ENCODE measurements around the gene INS.
A peak's percentile ranks its signal among the peaks of the same experiment; 100 is the strongest.
"Not testable (repeated sequence)": the region's sequence is repeated elsewhere in the genome, so short reads cannot be mapped to it uniquely, and the experiment has no call there.

Gene INS

DNA sequence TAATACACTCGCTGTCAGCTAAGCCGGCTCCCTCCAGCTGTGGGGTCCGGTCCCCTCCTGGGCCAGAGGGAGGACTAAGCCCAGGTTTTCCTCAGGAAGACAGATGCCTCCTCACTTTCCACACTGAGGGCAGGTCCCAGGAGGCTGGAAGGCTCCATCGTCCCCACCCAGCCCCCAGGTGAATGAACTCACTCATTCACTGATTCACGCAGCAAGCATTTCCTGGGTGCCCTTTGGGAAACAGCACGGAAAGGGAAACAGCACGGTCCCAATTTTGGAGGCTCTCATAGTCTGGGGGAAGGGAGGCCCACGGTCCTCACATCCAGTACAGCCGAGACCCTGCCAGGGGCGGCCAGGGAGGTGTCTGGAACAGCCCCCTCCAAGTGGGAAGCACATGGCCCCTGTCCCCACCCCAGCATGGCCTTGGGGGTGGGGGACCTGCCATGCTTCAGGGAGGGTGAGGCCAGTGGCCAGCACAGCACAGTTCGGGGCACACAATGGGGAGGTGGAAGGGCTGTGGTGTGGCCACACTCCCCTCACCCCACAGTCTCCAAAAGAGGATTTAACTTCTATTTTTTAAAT lies 19.9 kb upstream of the INS start:
- no peak for DNase-seq

DNA sequence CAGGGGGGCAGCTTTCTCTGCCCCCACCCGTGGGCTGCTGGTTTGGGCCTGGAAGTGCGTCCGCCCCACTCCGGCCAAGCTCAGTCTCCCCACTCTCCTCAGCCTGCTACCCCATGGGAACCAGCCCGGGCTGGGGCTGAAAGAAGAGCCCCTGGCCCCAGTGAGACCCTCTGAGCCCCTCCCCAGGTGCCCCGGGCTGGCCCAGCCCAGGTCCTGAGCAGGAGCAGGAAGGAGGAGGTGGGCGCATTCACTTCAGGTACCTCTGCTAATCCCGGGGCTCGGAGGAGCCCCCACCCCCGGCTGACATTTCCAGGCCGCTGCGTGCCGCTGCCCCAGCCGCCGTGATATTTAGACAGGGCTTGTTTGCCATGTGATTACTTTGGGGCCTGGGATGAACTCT lies 19.3 kb upstream of the INS start:
- no peak for DNase-seq

DNA sequence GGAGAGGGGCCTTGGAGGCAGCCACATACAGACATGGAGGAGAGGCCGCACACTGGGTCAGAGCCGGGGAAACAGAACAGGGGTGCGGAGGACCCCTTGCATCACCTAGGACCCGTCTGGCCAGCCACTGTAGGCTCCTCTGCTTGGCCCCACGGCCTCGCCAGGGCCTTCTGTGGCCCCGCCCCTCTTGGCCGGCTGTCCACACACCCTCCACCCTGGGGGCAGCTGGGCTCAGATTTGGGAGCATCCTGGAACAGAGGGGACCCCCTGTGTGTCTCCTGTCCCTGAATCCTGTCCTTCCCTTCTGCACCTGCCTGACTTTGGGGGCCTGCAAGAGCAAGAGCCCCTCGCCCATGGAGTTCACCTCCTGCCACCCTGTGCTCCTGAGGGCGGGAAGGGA lies 18.5 kb upstream of the INS start:
- no peak for DNase-seq

DNA sequence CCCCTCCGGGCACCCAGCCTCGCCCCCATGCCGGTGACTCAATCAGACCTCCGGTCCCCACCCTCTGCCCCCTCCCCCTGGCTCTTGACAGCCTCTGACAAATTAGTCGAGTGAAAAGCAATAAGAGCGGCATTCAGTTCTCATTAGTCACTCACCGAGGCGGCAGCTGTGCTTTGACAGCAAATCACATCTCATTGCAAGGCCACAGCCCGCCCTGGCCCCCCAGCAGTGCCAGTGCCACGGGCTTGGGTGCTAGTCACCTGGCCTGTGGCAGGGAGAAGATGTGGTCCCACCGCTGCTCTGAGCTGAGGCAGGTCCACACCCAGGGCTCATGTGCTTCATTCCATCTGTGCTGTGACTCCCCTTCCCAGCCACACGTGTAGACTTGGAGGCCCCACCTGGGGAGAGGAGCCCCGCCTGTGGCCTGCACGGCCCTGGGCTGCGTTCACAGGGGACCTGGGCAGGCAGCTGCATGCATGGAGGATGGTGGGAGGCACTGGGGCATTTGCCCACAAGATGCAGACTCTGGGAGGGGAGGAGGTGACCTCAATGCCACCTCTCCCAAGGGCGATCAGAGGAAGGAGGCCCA lies 18.0 kb upstream of the INS start:
- no peak for DNase-seq

DNA sequence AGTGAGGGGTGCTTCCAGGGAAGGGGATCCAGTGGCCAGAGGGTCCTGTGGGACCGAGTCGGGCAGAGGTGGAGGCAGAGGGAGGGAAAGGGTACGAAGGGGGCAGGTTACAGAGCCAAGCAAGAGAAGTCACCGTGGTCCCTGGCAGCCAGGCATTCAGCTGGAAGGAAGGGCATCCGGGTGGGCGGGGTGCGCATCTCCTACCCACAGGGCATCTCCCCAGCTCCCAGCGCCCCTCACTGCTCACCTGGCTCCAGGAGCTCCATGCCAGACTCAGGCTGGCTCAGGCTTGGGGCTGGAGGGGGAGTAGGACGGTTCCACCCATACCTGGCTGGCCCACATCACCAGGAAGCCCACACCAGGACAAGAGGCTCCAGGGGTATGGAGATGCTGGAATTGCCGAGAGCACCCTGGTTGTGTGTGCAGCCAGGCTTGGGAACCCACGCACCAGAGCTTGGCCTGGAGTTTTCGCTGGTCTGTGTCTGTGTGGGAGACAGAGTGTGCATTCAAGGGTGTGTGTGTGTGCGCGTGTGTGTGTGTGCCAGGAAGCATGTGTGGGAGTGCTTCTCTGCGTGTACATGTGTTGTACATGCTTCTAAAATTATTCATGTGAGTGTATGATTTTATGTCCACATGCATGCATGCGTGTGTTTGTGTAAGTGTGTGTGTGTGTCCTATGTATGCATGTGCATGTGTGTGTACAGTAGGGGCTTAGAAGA lies 17.2 kb upstream of the INS start:
- DNase-seq, result not testable (repeated sequence)

DNA sequence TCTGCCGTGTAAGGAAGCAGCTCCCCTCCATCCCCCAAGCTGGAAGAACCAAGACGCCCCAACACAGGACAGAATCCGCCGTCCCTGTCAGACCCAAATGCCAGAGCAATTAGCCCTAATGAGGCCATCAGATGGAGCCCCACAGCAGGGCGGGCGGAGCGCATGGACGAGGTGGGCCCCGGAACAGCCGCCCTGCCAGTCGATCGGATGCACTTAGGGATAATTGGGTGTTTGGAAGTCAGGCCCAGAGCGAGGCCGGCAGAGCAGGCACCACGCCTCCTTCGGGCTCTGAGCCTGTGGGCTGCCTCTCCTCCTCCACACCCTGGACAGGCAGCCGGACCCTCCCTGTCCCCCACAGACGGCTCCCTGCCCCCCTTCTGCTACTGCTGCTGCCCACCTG lies 16.1 kb upstream of the INS start:
- DNase-seq, result no peak

DNA sequence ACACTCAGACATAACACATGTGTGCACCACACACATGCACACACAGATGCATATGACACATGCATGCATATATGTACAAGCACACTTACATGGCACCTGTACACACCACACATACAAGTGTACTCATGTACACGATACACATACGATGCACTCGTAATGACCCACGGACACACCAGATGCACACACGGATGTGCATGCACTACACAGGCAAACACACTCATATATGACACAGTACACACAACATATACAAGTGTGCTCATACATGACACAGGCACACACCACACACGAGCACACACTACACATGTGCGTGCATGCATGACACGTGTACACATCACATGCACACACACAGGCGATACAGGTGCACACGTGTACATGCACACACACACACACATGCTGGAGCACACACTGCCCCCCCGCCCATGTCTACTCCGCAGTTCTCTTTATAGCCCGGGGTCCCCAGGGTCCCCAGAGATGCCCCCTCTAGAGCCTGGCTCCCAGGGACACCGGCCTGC lies 15.4 kb upstream of the INS start:
- DNase-seq, result no peak

DNA sequence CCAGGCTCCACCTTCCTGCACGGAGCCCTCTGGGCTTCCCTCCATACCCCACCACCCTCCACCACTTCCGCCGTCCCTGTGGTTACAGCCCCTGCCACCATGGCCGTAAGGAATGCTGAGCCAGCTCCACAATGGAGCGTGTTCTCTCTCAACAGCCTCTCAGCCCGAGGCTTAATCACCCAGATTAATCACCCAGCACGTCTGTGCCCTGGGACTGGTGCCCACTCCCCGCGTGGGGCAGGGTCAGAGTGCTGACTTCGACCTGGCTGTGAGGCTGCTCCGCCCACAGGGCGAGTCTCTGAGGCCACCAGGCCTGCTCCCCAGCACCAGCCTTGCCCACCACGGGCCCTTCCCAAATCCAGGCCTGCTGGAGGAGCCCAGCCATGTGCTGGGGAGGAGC lies 14.7 kb upstream of the INS start:
- DNase-seq, result no peak

DNA sequence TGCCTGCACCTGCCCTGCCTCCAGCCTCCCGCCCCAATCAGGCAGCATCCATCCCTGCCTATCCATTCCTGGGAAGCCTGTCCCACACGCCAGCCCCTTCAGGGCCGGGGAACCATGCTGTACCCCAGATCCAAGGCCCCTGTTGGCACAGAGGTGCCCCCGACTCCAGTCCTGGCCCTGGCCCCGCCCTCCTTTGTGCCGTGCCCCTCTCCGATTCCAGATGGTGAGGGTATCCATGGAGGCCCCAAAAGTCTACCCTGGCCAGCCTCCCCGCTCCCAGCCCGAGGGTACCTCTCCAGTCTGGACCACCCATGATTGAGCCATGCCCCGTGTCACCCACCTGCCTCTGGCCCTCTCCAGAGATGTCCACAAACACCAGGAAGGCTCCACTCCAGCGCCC lies 13.4 kb upstream of the INS start:
- DNase-seq, result no peak

DNA sequence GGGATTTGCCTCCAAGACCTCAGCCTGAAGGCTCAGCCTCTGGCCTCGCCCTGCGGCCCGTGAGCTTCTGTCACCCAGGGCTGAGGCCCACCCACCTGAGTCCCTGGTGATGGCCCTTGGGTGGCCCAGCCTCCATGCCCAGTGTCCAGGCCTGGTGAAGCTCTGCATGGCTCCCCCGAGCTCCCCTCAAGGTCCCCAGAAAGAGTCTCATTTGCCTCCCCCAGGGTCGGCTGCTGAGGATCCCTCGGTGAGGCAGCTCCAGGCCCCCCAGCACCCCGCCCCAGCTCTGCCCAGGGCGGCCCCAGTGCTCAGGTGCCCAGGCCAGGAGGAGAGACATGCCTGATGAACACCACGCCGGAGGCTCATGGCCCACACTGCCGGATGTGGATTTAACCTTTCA lies 12.8 kb upstream of the INS start:
- DNase-seq, result no peak

DNA sequence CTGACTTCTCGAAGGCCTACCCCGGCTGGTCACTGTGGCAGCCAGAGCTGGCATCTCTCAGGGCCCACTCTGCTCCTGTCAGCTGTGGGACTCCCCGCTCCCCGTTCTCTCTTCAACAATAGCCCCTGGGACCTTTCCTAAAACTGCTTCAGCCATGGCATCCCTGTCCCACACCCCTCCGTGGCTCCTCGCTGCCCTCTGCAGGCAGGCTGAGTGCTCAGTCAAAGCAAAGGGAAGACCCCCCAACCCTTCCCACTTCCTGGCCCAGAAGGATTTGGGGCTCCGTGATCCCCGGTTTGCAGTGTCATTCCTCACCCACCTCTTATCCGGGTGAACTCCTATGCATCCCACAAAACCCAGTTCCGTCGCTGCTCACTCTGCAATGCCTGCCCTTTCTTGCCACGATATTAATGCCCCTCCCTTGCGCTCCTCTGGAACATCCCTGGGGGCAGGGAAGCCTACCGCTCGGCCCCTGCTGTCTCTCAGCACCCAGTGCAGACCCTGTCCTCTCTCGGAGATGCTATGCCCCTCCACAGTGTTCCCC lies 12.2 kb upstream of the INS start:
- DNase-seq, result peak; percentile 39

DNA sequence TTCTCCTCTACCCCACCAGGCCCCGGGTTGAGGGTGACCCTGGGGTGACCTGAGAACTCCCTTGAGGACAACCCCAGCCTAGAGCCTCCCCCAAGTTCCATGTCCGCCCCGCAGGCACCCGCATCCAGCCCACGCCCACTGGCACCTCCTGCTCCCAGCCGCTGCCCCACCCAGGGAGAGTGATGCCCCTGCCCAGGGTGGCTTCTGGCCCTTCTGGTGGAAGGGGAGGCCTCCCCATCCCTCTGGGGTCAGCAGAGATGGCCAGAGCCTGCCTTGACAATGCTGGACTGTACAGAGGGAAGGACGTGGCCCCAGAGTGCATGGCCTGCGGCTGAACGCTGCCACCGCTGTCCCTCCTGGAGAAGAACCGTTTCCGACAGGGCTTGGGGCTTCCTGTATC lies 11.7 kb upstream of the INS start:
- no peak for DNase-seq

DNA sequence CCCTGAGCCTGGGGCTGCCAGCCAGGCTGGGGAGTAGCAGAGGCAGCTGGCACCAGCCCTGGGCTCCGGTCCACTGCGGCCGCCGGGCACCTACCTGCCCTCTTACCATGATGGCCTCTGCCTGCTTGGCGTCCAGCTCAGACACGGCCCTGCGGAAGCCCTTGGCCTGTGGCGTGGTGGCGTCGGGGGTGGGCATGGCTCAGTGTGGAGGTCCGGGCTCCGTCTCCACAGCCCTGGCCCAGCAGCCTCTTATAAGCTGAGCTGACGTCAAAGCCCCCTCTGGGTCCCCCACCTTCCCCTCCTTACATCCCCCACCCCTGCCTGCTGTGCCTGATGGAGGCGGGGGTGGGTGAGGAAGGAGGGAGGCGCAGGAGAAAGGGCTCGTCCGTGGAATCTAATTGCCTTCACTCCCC lies 10.6 kb upstream of the INS start, which contains the start of gene TH:
Gene TH (minus strand): TSS at position 225 of the 413 bp plus-strand sequence. CDS start 29 bp downstream, at position 196.
- no peak for DNase-seq

DNA sequence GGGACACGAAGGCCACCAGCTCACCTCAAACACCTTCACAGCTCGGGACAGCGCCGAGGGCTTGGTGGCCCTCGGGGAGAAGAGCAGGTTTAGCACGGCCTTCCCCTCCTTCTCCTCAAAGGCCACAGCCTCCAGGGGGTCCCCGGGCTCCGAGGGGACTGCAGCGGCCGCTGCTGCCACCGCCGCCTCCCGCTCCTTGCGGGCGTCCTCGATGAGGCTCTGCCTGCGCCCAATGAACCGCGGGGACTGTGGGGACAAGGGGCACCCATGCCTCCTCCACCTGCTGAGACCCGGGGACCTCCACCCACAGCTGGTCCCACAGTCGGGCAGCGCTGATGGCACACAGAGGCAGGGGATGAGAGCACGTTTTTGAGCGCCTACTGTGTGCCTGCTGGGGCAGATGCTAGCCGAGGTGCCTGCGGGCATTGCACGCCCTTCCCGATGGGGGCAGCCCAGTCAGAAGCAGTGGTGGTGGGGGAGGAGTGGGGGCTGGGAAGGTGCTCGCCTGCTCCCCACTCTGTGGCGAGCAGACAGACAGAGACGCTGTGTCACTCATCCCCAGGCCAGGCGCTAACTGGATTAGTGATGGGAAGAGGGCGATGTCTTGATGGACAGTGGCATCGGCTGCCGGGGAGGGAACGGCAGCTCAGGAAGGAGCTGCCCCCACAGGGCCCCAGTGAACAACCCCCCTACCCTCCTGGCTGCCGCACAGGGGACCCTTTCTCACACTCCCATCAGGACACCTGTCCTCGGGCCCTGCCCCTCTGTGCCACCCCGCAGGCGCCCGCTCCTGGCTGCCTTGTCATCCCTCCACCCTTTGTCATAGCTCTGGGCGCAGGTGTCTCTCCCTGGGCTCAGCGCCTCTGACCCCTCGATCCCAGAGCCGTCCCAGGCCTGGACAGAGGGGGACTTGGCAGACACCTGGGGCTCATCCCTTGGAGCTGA lies 8.9 kb upstream of the INS start:
- DNase-seq, result no peak

DNA sequence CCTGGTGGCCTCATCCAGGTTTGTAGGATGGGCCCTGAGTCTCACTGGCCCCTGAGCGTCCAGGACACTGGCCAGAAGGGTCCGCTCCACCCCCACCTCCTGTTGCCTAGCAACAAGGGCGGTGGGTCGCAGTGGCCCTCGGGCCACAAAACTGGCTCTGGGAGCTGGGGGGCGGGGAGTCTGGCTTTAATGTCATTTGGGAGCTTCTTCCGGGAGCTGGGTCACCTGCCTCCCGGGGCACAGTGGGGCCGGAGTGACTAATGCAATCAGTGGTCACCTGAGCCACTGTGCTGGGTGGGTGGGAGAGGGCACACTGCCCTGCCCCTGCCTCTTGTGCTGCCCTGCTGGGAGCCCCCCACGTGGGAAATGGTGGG lies 8.0 kb upstream of the INS start:
- DNase-seq, result no peak

DNA sequence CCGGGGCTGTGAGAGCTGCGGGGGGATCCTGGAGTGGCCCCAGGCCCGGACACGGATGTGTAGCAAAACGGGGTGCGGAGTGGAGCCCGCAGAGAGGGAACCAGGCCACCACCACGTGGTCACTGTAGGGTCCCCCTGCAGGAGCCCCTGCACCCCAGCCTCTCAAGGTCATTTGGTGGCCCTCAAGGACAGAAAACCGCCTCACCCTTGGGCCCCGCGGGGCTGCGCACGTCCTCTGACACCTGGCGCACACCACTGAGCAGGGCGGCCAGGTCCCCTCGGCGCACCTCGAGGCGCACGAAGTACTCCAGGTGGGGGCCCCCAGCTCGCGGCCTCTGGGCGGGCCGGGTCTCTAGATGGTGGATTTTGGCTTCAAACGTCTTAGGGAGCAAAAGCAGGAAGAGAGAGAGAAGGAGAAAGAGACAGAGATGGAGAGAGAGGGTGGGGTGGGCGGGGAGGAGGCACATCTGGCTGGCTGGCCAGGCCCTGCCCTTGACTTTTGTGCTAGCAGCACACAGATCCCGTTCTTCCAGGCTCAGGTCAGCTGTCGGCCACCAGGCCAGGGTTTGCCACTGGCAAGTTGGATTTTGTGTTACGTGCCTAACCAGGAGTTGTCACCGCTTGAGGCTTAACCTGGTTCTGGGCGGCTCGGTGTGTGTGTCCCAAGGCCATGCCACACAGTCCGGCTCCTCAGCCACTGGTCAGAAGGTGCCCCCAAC lies 7.4 kb upstream of the INS start:
- DNase-seq, result no peak

DNA sequence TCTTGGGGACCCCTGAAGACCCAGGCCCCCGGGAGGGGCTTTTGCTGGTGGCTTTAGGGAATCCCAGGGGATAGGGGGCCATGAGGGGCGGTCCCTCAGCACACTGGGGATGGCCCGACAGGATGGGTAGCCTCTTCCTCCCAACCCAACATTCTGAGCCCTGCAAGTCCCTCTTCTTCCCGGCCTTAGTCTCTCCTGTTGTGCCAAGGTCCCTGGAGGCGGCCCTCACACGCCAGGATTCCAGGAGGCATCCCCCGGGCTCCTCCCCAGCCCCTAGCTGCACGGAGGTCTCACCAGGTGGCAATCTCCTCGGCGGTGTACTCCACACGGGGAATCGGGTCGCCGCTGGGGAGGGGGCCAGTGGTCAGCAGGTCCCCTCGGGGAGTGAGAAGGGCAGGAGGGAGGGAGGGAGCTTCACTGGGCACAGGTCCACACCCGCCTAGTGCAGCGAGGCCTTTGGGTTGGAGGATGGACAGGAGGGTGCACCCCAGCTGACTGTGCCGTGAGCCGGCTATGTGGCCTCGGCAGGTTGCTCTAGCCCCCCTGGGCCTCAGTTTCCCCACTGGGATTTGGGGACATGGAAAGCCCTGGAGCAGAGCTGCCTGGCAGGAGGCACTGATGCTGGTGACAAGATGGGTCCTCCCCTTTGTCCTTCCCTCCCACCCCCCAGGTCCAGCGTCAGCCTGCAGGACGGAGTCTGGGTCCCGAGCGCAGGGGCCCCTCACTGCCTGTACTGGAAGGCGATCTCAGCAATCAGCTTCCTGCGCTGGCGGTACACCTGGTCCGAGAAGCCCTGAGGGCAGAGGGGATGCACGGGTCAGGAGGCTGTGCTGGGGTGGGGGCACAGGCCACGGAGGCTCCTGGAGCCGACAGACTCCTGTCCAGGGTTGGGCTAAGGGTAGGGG lies 6.4 kb upstream of the INS start:
- DNase-seq, result no peak

DNA sequence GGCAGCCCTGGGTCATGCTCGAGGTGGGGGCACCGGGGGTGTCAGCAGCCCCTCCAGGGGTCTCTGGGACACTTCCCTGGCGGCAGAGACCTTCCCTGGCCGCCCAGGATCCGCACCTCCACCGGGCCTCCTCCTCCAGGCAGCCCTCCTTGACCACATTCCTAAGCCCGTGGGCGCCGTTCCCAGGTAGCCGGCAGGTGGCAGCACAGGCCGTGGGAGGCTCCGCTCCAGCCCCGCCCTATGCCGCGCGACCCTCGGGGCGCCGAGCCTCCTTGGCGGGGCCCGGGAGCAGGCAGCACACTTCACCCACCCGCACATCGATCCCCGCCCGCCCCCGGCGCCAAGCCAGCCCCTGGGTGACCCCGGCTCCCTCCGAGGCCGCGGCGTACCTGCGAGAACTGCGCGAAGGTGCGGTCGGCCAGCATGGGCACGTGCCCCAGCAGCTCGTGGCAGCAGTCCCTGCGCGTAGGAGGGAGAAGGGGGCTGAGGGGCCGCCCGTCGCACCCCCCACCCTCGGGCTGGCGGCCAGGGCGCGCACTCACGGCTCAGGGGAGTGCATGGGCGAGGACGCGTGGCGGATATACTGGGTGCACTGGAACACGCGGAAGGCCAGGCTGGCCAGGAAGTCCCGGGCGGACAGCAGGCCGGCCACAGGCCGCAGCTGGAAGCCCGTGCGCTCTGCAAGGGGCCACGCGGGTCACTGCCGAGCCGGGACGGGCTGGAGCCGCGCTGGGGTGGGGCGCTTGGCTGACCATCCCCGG lies 5.3 kb upstream of the INS start:
- DNase-seq, result peak; percentile 42

DNA sequence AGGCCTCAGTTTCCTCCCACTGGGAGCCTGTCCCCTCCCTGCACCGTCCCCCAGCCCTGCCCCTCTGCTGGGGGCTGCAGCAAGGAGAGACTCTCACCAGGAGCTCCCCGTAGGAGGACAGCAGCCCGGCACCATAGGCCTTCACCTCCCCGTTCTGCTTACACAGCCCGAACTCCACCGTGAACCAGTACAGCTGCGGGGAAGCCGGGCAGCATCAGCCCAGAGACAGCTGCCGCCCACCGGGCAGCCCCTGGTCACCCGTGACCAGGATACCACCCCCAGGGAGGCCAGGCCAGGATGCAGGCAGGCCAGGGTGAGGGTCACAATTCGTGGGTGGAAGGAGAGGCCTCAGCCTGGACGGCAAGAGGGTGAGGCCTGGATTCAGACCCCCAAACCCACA lies 4.6 kb upstream of the INS start:
- no peak for DNase-seq

DNA sequence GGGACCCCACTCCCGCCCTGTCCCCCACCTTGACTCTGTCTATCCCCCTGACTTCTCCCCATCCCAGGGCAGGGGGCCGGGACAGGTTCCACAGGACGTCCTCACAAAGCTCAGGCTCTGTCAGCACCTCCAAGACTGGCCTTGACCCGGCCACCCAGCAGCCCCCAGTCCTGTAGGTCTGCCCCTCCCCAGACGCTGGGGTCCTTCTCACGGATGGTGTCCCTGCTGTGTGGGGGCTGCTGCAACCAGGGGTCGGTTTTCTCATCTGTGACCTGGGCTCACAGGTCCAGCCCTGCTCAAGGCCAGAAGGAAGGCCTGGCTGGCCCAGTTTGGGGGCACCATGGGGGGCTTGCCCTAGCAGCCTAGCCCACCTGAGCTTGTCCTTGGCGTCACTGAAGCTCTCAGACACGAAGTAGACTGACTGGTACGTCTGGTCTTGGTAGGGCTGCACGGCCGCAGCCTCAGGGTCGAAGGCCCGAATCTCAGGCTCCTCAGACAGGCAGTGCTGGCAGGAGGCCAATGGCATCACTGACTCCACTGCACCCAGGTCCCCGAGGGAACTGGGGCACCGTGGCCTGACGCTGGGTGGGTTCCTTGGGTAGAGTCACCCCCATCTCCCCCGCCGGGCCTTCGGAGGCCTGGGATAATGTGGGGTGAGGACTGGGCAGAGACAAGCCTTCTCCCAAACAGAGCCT lies 4.0 kb upstream of the INS start:
- no peak for DNase-seq
